Loucy (cell line): Measurements from ENCODE around the gene SPINDOC.
A peak's percentile ranks its signal among the peaks of the same experiment; 100 is the strongest.

Experiments used
- H2AFZ ChIP-seq: fragments of 200-600 bp; sonication (generic); 2 replicates; pipeline ENCODE4 v1.6.0; 2016; ENCODE audit warnings: antibody characterized with exemption, mild to moderate bottlenecking, low read length, moderate library complexity
- H3F3A ChIP-seq: fragments of 200-600 bp; 2 replicates; pipeline ENCODE4 v1.6.0; 2016; ENCODE audit warnings: antibody characterized with exemption, low read depth, mild to moderate bottlenecking
- H3K27me3 ChIP-seq: fragments of 200-600 bp; sonication (generic); 2 replicates; pipeline ENCODE4 v1.6.1; 2014; ENCODE audit warnings: low read length, mild to moderate bottlenecking; ENCODE audit not compliant: insufficient read depth, poor library complexity, severe bottlenecking
- H3K36me3 ChIP-seq: fragments of 200-600 bp; sonication (generic); 2 replicates; pipeline ENCODE4 v1.6.1; 2016; ENCODE audit warnings: low read length; ENCODE audit not compliant: insufficient read depth
- H3K4me1 ChIP-seq: fragments of 200-600 bp; sonication (generic); 2 replicates; pipeline ENCODE4 v1.5.1; 2014; ENCODE audit warnings: low read length, mild to moderate bottlenecking; ENCODE audit not compliant: insufficient read depth, poor library complexity, severe bottlenecking
- H3K4me2 ChIP-seq: fragments of 200-600 bp; sonication (generic); 2 replicates; pipeline ENCODE4 v1.6.0; 2014; ENCODE audit warnings: antibody characterized with exemption, low read length, low read depth, mild to moderate bottlenecking; ENCODE audit not compliant: poor library complexity, severe bottlenecking
- H3K4me3 ChIP-seq: fragments of 200-600 bp; sonication (generic); 2 replicates; pipeline ENCODE4 v1.5.1; 2014; ENCODE audit warnings: low read length, mild to moderate bottlenecking, mixed read lengths; ENCODE audit not compliant: poor library complexity, severe bottlenecking
- H3K79me2 ChIP-seq: fragments of 200-600 bp; sonication (generic); 2 replicates; pipeline ENCODE4 v1.6.1; 2014; ENCODE audit warnings: low read length; ENCODE audit not compliant: insufficient read depth
- H3K9ac ChIP-seq: fragments of 200-600 bp; sonication (generic); 2 replicates; pipeline ENCODE4 v1.6.0; 2014; ENCODE audit warnings: mild to moderate bottlenecking, low read depth, low read length, moderate library complexity; ENCODE audit not compliant: poor library complexity, severe bottlenecking
- H3K9me2 ChIP-seq: fragments of 200-600 bp; sonication (generic); replicated peaks from 2 replicates; pipeline ENCODE4 v1.6.1; 2016; ENCODE audit warnings: low read depth, low read length, mixed read lengths
- H3K9me3 ChIP-seq: fragments of 200-600 bp; sonication (generic); 2 replicates; pipeline ENCODE4 v1.6.1; 2014; ENCODE audit warnings: mild to moderate bottlenecking, antibody characterized with exemption, low read length, low read depth; ENCODE audit not compliant: insufficient read depth
- H4K20me1 ChIP-seq: fragments of 200-600 bp; sonication (generic); 2 replicates; pipeline ENCODE4 v1.6.0; 2014; ENCODE audit warnings: antibody characterized with exemption, low read length, mild to moderate bottlenecking; ENCODE audit not compliant: insufficient read depth, poor library complexity, severe bottlenecking
- EZH2phosphoT487 ChIP-seq: fragments of 200-600 bp; IDR thresholded peaks from 2 replicates; pipeline ENCODE4 v1.6.1; 2018; ENCODE audit warnings: antibody characterized with exemption, mild to moderate bottlenecking, moderate library complexity, borderline replicate concordance
- TF ChIP-seq, protein P1 (sequence below): fragments of 200-600 bp; sonication (generic); conservative IDR thresholded peaks from 2 replicates; pipeline ENCODE4 v1.5.1; 2014; ENCODE audit warnings: mild to moderate bottlenecking, antibody characterized with exemption, low read length

SPINDOC gene

DNA sequence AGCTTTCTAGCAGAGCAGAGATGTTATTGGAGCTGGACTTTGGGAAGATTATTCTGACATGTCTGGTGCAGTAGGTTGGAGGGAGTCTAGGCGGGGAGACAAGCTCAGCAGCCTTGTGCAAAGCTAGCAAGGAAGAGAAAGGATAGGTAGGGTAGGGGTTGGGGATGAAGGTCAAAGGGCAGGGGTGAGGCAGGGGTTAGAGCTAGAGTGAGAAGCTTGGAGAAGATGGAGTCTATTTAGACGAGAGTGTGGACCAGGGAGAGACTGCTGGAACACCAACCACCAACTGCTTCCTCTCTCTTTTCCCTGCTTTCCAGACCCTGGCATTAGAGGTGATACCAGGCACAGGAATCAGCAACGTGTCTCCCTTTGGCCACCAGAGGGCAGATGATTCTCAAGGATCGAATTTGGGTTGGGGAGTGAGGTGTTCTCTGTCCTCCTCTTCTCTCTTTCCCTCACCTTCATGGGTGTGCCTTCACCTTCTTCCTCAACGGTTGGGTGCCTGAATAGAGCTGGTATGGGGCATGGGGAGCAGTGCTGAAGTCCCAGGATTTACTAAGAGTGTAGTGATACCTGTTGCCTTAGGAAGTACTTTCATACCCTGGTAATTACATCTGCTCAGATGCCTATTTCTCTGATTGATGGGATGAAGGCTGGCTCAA lies 23.9 kb downstream of the SPINDOC start:
- no peak overlapping the region for H3K9ac ChIP-seq
- no peak for TF ChIP-seq EZH2phosphoT487
- TF ChIP-seq, protein P1, sequence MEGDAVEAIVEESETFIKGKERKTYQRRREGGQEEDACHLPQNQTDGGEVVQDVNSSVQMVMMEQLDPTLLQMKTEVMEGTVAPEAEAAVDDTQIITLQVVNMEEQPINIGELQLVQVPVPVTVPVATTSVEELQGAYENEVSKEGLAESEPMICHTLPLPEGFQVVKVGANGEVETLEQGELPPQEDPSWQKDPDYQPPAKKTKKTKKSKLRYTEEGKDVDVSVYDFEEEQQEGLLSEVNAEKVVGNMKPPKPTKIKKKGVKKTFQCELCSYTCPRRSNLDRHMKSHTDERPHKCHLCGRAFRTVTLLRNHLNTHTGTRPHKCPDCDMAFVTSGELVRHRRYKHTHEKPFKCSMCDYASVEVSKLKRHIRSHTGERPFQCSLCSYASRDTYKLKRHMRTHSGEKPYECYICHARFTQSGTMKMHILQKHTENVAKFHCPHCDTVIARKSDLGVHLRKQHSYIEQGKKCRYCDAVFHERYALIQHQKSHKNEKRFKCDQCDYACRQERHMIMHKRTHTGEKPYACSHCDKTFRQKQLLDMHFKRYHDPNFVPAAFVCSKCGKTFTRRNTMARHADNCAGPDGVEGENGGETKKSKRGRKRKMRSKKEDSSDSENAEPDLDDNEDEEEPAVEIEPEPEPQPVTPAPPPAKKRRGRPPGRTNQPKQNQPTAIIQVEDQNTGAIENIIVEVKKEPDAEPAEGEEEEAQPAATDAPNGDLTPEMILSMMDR: peak; percentile 84

DNA sequence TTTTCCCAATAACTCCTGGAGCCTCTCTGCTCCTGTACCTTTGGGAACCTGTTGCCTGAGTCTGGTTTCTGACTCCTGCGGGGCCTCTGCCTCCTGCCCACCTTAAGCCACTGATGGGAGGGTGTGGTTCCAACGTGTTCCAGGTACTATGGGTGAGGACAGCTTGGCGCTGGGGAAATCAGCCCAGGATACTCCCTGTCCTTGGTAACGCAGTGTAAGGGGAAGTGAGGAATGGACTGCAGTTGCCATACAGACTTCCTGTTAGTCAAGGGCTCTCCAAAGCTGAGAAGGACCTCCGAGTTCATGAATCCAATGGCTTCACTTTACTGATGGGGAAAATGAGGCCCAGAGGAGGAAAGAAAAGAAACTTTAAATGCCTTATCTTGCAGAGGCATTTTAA lies 24.5 kb downstream of the SPINDOC start:
- H4K20me1 ChIP-seq: peaks cover 32% of the 10 kb centered on the region
- H3K9me3 ChIP-seq: no peaks in the 10 kb centered on the region
- no peaks in the 10 kb centered on the region for H3K27me3 ChIP-seq
- no peak overlapping the region for H2AFZ ChIP-seq
- no peak for TF ChIP-seq EZH2phosphoT487
- TF ChIP-seq, protein P1: no peak
- H3K4me3 ChIP-seq: peak overlapping the region; percentile 60
- no peaks in the 10 kb centered on the region for H3K36me3 ChIP-seq
- peak overlapping the region; percentile 66 for H3K4me2 ChIP-seq
- peak overlapping the region; percentile 68 for H3K9ac ChIP-seq
- no peaks in the 10 kb centered on the region for H3K9me2 ChIP-seq
- no peaks in the 10 kb centered on the region for H3F3A ChIP-seq
- H3K79me2 ChIP-seq: peaks cover 36% of the 10 kb centered on the region
- H3K4me1 ChIP-seq: peaks cover 33% of the 10 kb centered on the region

More for the DNA sequence above, 23.9 kb downstream of the SPINDOC start:
- Histone ChIP-seq H3K4me1 (peaks cover 28% of the 10 kb centered on the region), H3K27me3 (no peaks in the 10 kb centered on the region), H3K9me3 (no peaks in the 10 kb centered on the region), H3K4me3 (no peak overlapping the region), H3K79me2 (peaks cover 30% of the 10 kb centered on the region), H3K9me2 (no peaks in the 10 kb centered on the region), H3K36me3 (no peaks in the 10 kb centered on the region), H4K20me1 (peaks cover 27% of the 10 kb centered on the region), H3K4me2 (peak overlapping the region; percentile 1), H3F3A (no peaks in the 10 kb centered on the region), H2AFZ (no peak overlapping the region)

DNA sequence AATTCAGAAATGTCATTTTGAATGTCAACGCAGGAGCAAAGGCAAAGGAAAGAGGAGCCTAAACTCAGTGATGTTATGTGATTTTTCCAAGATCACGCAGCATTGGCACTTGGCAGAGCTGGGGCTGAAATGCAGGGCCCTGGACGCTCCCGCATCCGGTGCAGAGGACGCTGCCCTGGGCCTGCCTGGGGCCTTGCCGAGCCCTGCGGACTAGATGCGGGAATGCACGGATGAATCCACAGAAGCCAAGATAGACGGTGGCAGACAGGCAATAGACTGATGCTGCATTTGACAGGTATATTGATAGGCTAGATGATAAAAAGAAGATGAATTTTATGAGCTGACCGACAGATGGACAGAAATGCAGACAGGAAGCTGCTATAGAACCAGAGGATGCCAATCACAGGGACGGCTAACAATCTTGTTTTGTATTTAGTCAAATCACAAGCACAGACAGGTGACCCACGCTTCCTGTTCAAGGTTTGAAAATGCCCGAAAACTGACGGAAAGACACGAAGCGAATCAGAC lies 25.0 kb downstream of the SPINDOC start:
- Histone ChIP-seq H3K27me3 (no peaks in the 10 kb centered on the region), H4K20me1 (peaks cover 36% of the 10 kb centered on the region), H2AFZ (peak overlapping the region; percentile 52), H3K4me3 (peak overlapping the region; percentile 60), H3K9me3 (no peaks in the 10 kb centered on the region), H3K4me1 (peaks cover 38% of the 10 kb centered on the region), H3K79me2 (peaks cover 40% of the 10 kb centered on the region), H3K9me2 (no peaks in the 10 kb centered on the region), H3F3A (no peaks in the 10 kb centered on the region), H3K9ac (peak overlapping the region; percentile 68), H3K36me3 (no peaks in the 10 kb centered on the region), H3K4me2 (peak overlapping the region; percentile 66)
- no peak for TF ChIP-seq EZH2phosphoT487
- TF ChIP-seq, protein P1: no peak
